ENCODE measurements around the gene SRD5A2. TPM values are rescaled to one million over a fixed set of nuclear protein-coding genes. Genes with fewer than 3 reads are reported as not detected.

The SRD5A2 gene
- total and polyA plus RNA-seq, 2 of the 4 experiments (the other 2 are of a cell fraction) = not detected

- 36% methylated on average over 2 of the region's 2 CpGs; no CpG with 5 or more reads in 1 of the 2 experiments for WGBS, 2 experiments (ENCODE audit: extremely low coverage in 2 of 2, insufficient read length in 1 of 2)
- BruUV-seq (replicated peaks) = no TSS peak
Observed at GRCh38 chr2:31505111-31505510, 75.6 kb downstream of the SRD5A2 start.

More at GRCh38 chr2:31505111-31505510, 75.6 kb downstream of the SRD5A2 start:
- Histone ChIP-seq H3K9me1 (ENCODE audit: insufficient read depth, low read length) (no peaks in the 10 kb centered on the region), H2AFZ (replicated peaks; ENCODE audit: low read length, poor library complexity) (no peak overlapping the region), H4K91ac (ENCODE audit: insufficient read depth, low read depth, low read length) (no peak overlapping the region), H4K20me1 (ENCODE audit: insufficient read depth, low read length) (no peaks in the 10 kb centered on the region), H2BK15ac (ENCODE audit: low read depth, low read length) (no peak overlapping the region), H3K4me3 (ENCODE audit: insufficient read depth, low read depth, low read length) (no peak overlapping the region), H3K4me2 (ENCODE audit: low read depth, low read length) (no peak overlapping the region), H3K27me3 (ENCODE audit: control insufficient read depth, insufficient read depth, low read length) (no peaks in the 10 kb centered on the region), H3K27ac (ENCODE audit: insufficient read depth, low read length) (no peak overlapping the region), H3K4me1 (ENCODE audit: control insufficient read depth, insufficient read depth, low read length) (no peaks in the 10 kb centered on the region), H2AK5ac (ENCODE audit: low read depth, low read length) (no peak overlapping the region), H3K4ac (ENCODE audit: low read depth, low read length) (no peak overlapping the region), H3K56ac (ENCODE audit: extremely low read depth, insufficient read depth, low read length) (no peak overlapping the region), H3K14ac (replicated peaks; ENCODE audit: low read depth, low read length) (no peak overlapping the region), H2BK120ac (ENCODE audit: low read depth, low read length) (no peak overlapping the region), H3K9me3 (ENCODE audit: control insufficient read depth, insufficient read depth, low read length) (no peaks in the 10 kb centered on the region), H2BK20ac (ENCODE audit: low read depth, low read length) (no peak overlapping the region), H3K23ac (ENCODE audit: low read depth, low read length) (no peak overlapping the region), H3K9ac (ENCODE audit: low read depth, low read length) (no peak overlapping the region), H4K8ac (ENCODE audit: low read depth in 2 of 2, low read length in 2 of 2) (no peak overlapping the region), H2AK9ac (replicated peaks; ENCODE audit: low read depth, low read length, poor library complexity) (no peak overlapping the region), H3K18ac (ENCODE audit: low read depth, low read length) (no peak overlapping the region), H3K36me3 (ENCODE audit: control insufficient read depth, insufficient read depth, low read length) (no peaks in the 10 kb centered on the region), H2BK5ac (ENCODE audit: low read depth, low read length, poor library complexity, severe bottlenecking) (no peak overlapping the region), H4K5ac (ENCODE audit: low read depth, low read length) (no peak overlapping the region), H3K79me1 (ENCODE audit: low read depth in 1 of 2, low read length in 2 of 2) (no peaks in the 10 kb centered on the region)
- dilution Hi-C loops (cut with HindIII; ENCODE audit: low sequenced_read_pairs, unreplicated experiment) (no loop called here), in situ Hi-C loops (cut with MboI; ENCODE audit: low sequenced_read_pairs) (no loop called here), intact Hi-C loops (cut with micrococcal nuclease) (no loop called here)
- ATAC-seq (ENCODE audit: low read depth) (no peak), DNase-seq (no peak)
- ChIA-PET CTCF (interaction anchor here (0.7 kb wide), 1 partner anchor 793 kb away, joined by 3 read pairs; no protein-coding TSS in a partner anchor), POLR2A (ENCODE audit: unreplicated experiment) (no interaction called here)
- TF ChIP-seq NFE2L2 (IDR thresholded peaks at IDR 0.05; ENCODE audit: low read depth, low read length) (no peak), ELK1 (IDR thresholded peaks at IDR 0.05; ENCODE audit: borderline replicate concordance, low read depth, low read length) (no peak), MAFK (IDR thresholded peaks at IDR 0.05; ENCODE audit: low read depth, low read length) (no peak), CHD1 (IDR thresholded peaks at IDR 0.05; ENCODE audit: low read depth, low read length) (no peak)
